ENCODE data around the gene ARL5B. TPM values are rescaled to one million over a fixed set of nuclear protein-coding genes. Genes with fewer than 3 reads are reported as not detected.

The ARL5B gene
- total and polyA plus RNA-seq, 4 donors: 3.7 to 49.2 (median 8.2) TPM

GRCh38 chr10:18647151-18647550, 12.1 kb upstream of the ARL5B start:
- Histone ChIP-seq H3K27ac (ENCODE audit: low read depth in 1 of 2, low read length in 1 of 2) (no peak overlapping the region), H3K9ac (ENCODE audit: insufficient read depth in 1 of 2, low read length in 2 of 2) (no peak overlapping the region), H3K4me1 (ENCODE audit: control insufficient read depth in 5 of 5, insufficient read depth in 5 of 5, low read length in 5 of 5) (peaks cover 0 to 16% (median 4%) of the 10 kb centered on the region in 5 donors), H3K27me3 (ENCODE audit: control insufficient read depth in 3 of 3, insufficient read depth in 3 of 3, low read length in 2 of 3) (no peaks in the 10 kb centered on the region), H3K36me3 (ENCODE audit: control insufficient read depth in 4 of 4, insufficient read depth in 4 of 4, low read length in 4 of 4) (peaks cover 0 to 4% (median under 1%) of the 10 kb centered on the region in 4 donors), H3K9me3 (ENCODE audit: control insufficient read depth in 4 of 4, insufficient read depth in 3 of 4, low read length in 3 of 4) (no peaks in the 10 kb centered on the region), H3K4me3 (no peak overlapping the region)
- TF ChIP-seq CTCF (IDR thresholded peaks at IDR 0.05; ENCODE audit: control extremely low read depth, extremely low read depth): no peak
- DNase-seq (no peak), ATAC-seq (ENCODE audit: insufficient read depth, low FRiP score) (no peak)
- WGBS, 2 donors: 93 to 99% methylated on average over 2 of the region's 2 CpGs

- DNase-seq: no peak
- Histone ChIP-seq H3K27me3 (ENCODE audit: control insufficient read depth in 3 of 3, insufficient read depth in 3 of 3, low read length in 2 of 3) (no peaks in the 10 kb centered on the region), H3K9me3 (ENCODE audit: control insufficient read depth in 4 of 4, insufficient read depth in 3 of 4, low read length in 3 of 4) (no peaks in the 10 kb centered on the region), H3K36me3 (ENCODE audit: control insufficient read depth in 4 of 4, insufficient read depth in 4 of 4, low read length in 4 of 4) (peaks cover 0 to 4% (median under 1%) of the 10 kb centered on the region in 4 donors), H3K9ac (ENCODE audit: insufficient read depth in 1 of 2, low read length in 2 of 2) (no peak overlapping the region), H3K27ac (ENCODE audit: low read depth in 1 of 2, low read length in 1 of 2) (no peak overlapping the region), H3K4me3 (no peak overlapping the region), H3K4me1 (ENCODE audit: control insufficient read depth in 5 of 5, insufficient read depth in 5 of 5, low read length in 5 of 5) (peaks cover 0 to 18% (median 4%) of the 10 kb centered on the region in 5 donors)
- TF ChIP-seq CTCF (IDR thresholded peaks at IDR 0.05; ENCODE audit: control extremely low read depth, extremely low read depth): no peak
- ATAC-seq (ENCODE audit: insufficient read depth, low FRiP score): no peak
- 97 to 98% methylated on average over 3 of the region's 3 CpGs for whole genome bisulfite sequencing, 2 donors
Observed at GRCh38 chr10:18647945-18648344, 11.3 kb upstream of the ARL5B start.

GRCh38 chr10:18649364-18649959, 9.8 kb upstream of the ARL5B start:
- no peak for ATAC-seq (ENCODE audit: insufficient read depth, low FRiP score)
- Histone ChIP-seq H3K4me3 (no peak overlapping the region), H3K9ac (ENCODE audit: insufficient read depth in 1 of 2, low read length in 2 of 2) (no peak overlapping the region)

More at GRCh38 chr10:18649364-18649959, 9.8 kb upstream of the ARL5B start:
- DNase-seq: no peak
- Histone ChIP-seq H3K9me3 (ENCODE audit: control insufficient read depth in 4 of 4, insufficient read depth in 3 of 4, low read length in 3 of 4) (no peaks in the 10 kb centered on the region), H3K4me1 (ENCODE audit: control insufficient read depth in 5 of 5, insufficient read depth in 5 of 5, low read length in 5 of 5) (peaks cover 0 to 18% (median 4%) of the 10 kb centered on the region in 5 donors), H3K27ac (ENCODE audit: low read depth in 1 of 2, low read length in 1 of 2) (no peak overlapping the region), H3K27me3 (ENCODE audit: control insufficient read depth in 3 of 3, insufficient read depth in 3 of 3, low read length in 2 of 3) (no peaks in the 10 kb centered on the region), H3K36me3 (ENCODE audit: control insufficient read depth in 4 of 4, insufficient read depth in 4 of 4, low read length in 4 of 4) (no peaks in the 10 kb centered on the region)
- 70 to 79% methylated on average over 7 of the region's 7 CpGs for WGBS, 2 donors
- no peak for TF ChIP-seq CTCF (IDR thresholded peaks at IDR 0.05; ENCODE audit: control extremely low read depth, extremely low read depth)

Measured in lung (tissue), 12 donors.